Naive thymus-derived CD4-positive, alpha-beta T cell (primary cell): ENCODE results near the gene STPG3. TPM values are rescaled to one million over a fixed set of nuclear protein-coding genes. Genes with fewer than 3 reads are reported as not detected.

ENCODE experiments used
- polyA plus RNA-seq, 2 donors: library from polyadenylated mRNA; unstranded; fragments of 300-500 nt; fragmentation: Illumina TruSeq; gene quantifications; one replicate each; pipeline ENCODE4 v1.2.3, GENCODE V29; 2021
- total RNA-seq, 6 experiments: library from RNA in 5 of 6; stranded (reverse) in 5 of 6; gene quantifications; 1 replicate in 5 of 6; 2 replicates in 1 of 6; pipeline ENCODE4 v1.2.3 and lab custom pipeline; 2021 to 2026

Gene STPG3
- total and polyA plus RNA-seq, 7 experiments from 2014 or later = not detected

Other genes starting within 250 kb of the STPG3 start
- 100 to 1,000 TPM in 1 of 5 experiments, 10 to 100 TPM in 4; 18.4 to 112 (median 26.7) TPM for gene ABCA2, start 223.0 kb upstream of the STPG3 start, total RNA-seq
- gene ABCA2, start 223.0 kb upstream of the STPG3 start, polyA plus RNA-seq = 1 to 10 TPM; 1.8 to 2.5 TPM
- 1 to 10 TPM in 1 of 5 experiments, under 1 TPM in 3, not detected in 1; 0.27 to 4.6 (median 0.50) TPM for gene FUT7, start 219.2 kb upstream of the STPG3 start, total RNA-seq
- gene FUT7, start 219.2 kb upstream of the STPG3 start, polyA plus RNA-seq = under 1 TPM; 0.06 to 0.25 TPM
- gene NPDC1, start 205.1 kb upstream of the STPG3 start, total RNA-seq = 10 to 100 TPM in 2 of 5 experiments, 1 to 10 TPM in 3; 2.3 to 37.5 (median 7.4) TPM
- gene NPDC1, start 205.1 kb upstream of the STPG3 start, polyA plus RNA-seq = 1 to 10 TPM in 1 of 2 donors, under 1 TPM in 1; 0.36 to 1.2 TPM
- gene ENTPD2, start 197.2 kb upstream of the STPG3 start, total RNA-seq = not detected
- not detected for gene ENTPD2, start 197.2 kb upstream of the STPG3 start, polyA plus RNA-seq
- 10 to 100 TPM in 1 of 5 experiments, 1 to 10 TPM in 1, under 1 TPM in 3; 0.16 to 22.1 (median 0.74) TPM for gene SAPCD2, start 180.7 kb upstream of the STPG3 start, total RNA-seq
- gene SAPCD2, start 180.7 kb upstream of the STPG3 start, polyA plus RNA-seq = under 1 TPM in 1 of 2 donors, not detected in 1; 0.18 TPM
- gene UAP1L1, start 173.8 kb upstream of the STPG3 start, total RNA-seq = 10 to 100 TPM; 11.6 to 27.6 (median 15.2) TPM
- 1 to 10 TPM in 1 of 2 donors, under 1 TPM in 1; 0.71 to 1.4 TPM for gene UAP1L1, start 173.8 kb upstream of the STPG3 start, polyA plus RNA-seq
- 10 to 100 TPM; 57.3 to 74.2 (median 70.2) TPM for gene MAN1B1, start 164.3 kb upstream of the STPG3 start, total RNA-seq
- gene MAN1B1, start 164.3 kb upstream of the STPG3 start, polyA plus RNA-seq = 10 to 100 TPM; 36.0 to 51.2 TPM
- gene DPP7, start 136.6 kb upstream of the STPG3 start, total RNA-seq = 100 to 1,000 TPM; 235 to 328 (median 298) TPM
- gene DPP7, start 136.6 kb upstream of the STPG3 start, polyA plus RNA-seq = 100 to 1,000 TPM in 1 of 2 donors, 10 to 100 TPM in 1; 86.9 to 120 TPM
- gene GRIN1, start 112.1 kb upstream of the STPG3 start, total RNA-seq = not detected
- gene GRIN1, start 112.1 kb upstream of the STPG3 start, polyA plus RNA-seq = not detected
- gene LRRC26, start 81.2 kb upstream of the STPG3 start, total RNA-seq = under 1 TPM in 1 of 5 experiments, not detected in 4; 0.42 TPM
- not detected for gene LRRC26, start 81.2 kb upstream of the STPG3 start, polyA plus RNA-seq
- gene TMEM210, start 79.2 kb upstream of the STPG3 start, total RNA-seq = not detected
- not detected for gene TMEM210, start 79.2 kb upstream of the STPG3 start, polyA plus RNA-seq
- 100 to 1,000 TPM in 4 of 5 experiments, 10 to 100 TPM in 1; 77.3 to 147 (median 134) TPM for gene ANAPC2, start 62.7 kb upstream of the STPG3 start, total RNA-seq
- gene ANAPC2, start 62.7 kb upstream of the STPG3 start, polyA plus RNA-seq = 1 to 10 TPM; 7.4 to 7.8 TPM
- gene SSNA1, start 62.6 kb upstream of the STPG3 start, total RNA-seq = 10 to 100 TPM; 37.9 to 75.6 (median 46.8) TPM
- 100 to 1,000 TPM; 106 to 133 TPM for gene SSNA1, start 62.6 kb upstream of the STPG3 start, polyA plus RNA-seq
- gene TPRN, start 50.5 kb upstream of the STPG3 start, total RNA-seq = 10 to 100 TPM in 1 of 5 experiments, 1 to 10 TPM in 4; 7.1 to 13.5 (median 8.5) TPM
- gene TPRN, start 50.5 kb upstream of the STPG3 start, polyA plus RNA-seq = under 1 TPM; 0.35 to 0.54 TPM
- gene TMEM203, start 45.6 kb upstream of the STPG3 start, total RNA-seq = 10 to 100 TPM; 22.6 to 43.2 (median 34.7) TPM
- gene TMEM203, start 45.6 kb upstream of the STPG3 start, polyA plus RNA-seq = 100 to 1,000 TPM; 156 to 172 TPM
- gene NDOR1, start 45.6 kb upstream of the STPG3 start, total RNA-seq = 10 to 100 TPM; 32.2 to 42.0 (median 34.0) TPM
- gene NDOR1, start 45.6 kb upstream of the STPG3 start, polyA plus RNA-seq = 10 to 100 TPM in 1 of 2 donors, 1 to 10 TPM in 1; 4.5 to 10.3 TPM
- gene RNF208, start 29.0 kb upstream of the STPG3 start, total RNA-seq = 1 to 10 TPM in 4 of 5 experiments, under 1 TPM in 1; 0.85 to 4.3 (median 1.2) TPM
- gene RNF208, start 29.0 kb upstream of the STPG3 start, polyA plus RNA-seq = not detected
- gene CYSRT1, start 26.1 kb upstream of the STPG3 start, total RNA-seq = under 1 TPM in 3 of 5 experiments, not detected in 2; 0.45 to 0.63 (median 0.46) TPM
- gene CYSRT1, start 26.1 kb upstream of the STPG3 start, polyA plus RNA-seq = under 1 TPM in 1 of 2 donors, not detected in 1; 0.52 TPM
- gene RNF224, start 23.8 kb upstream of the STPG3 start, total RNA-seq = under 1 TPM in 1 of 5 experiments, not detected in 4; 0.12 TPM
- not detected for gene RNF224, start 23.8 kb upstream of the STPG3 start, polyA plus RNA-seq
- under 1 TPM in 2 of 5 experiments, not detected in 3; 0.16 TPM for gene SLC34A3, start 20.4 kb upstream of the STPG3 start, total RNA-seq
- gene SLC34A3, start 20.4 kb upstream of the STPG3 start, polyA plus RNA-seq = not detected
- gene TUBB4B, start 10.0 kb upstream of the STPG3 start, total RNA-seq = 100 to 1,000 TPM in 1 of 5 experiments, 10 to 100 TPM in 4; 44.2 to 260 (median 87.5) TPM
- gene TUBB4B, start 10.0 kb upstream of the STPG3 start, polyA plus RNA-seq = 10 to 100 TPM; 17.5 to 49.9 TPM
- 10 to 100 TPM; 33.4 to 64.2 (median 38.9) TPM for gene NELFB, start 4.0 kb downstream of the STPG3 start, total RNA-seq
- gene NELFB, start 4.0 kb downstream of the STPG3 start, polyA plus RNA-seq = 10 to 100 TPM; 22.9 to 36.5 TPM
- gene TOR4A, start 26.4 kb downstream of the STPG3 start, total RNA-seq = 10 to 100 TPM in 2 of 5 experiments, 1 to 10 TPM in 2, under 1 TPM in 1; 0.84 to 16.6 (median 2.3) TPM
- gene TOR4A, start 26.4 kb downstream of the STPG3 start, polyA plus RNA-seq = under 1 TPM in 1 of 2 donors, not detected in 1; 0.07 TPM
- 1 to 10 TPM in 3 of 5 experiments, under 1 TPM in 2; 0.70 to 2.7 (median 1.7) TPM for gene NRARP, start 51.0 kb downstream of the STPG3 start, total RNA-seq
- gene NRARP, start 51.0 kb downstream of the STPG3 start, polyA plus RNA-seq = not detected
- gene EXD3, start 171.9 kb downstream of the STPG3 start, total RNA-seq = 10 to 100 TPM; 11.7 to 27.2 (median 24.7) TPM
- 1 to 10 TPM; 3.5 to 7.6 TPM for gene EXD3, start 171.9 kb downstream of the STPG3 start, polyA plus RNA-seq
- 10 to 100 TPM in 2 of 5 experiments, 1 to 10 TPM in 2, under 1 TPM in 1; 0.94 to 11.1 (median 6.0) TPM for gene NOXA1, start 172.1 kb downstream of the STPG3 start, total RNA-seq
- 1 to 10 TPM in 1 of 2 donors, under 1 TPM in 1; 0.73 to 2.6 TPM for gene NOXA1, start 172.1 kb downstream of the STPG3 start, polyA plus RNA-seq
- gene ENTPD8, start 190.1 kb downstream of the STPG3 start, total RNA-seq = not detected
- gene ENTPD8, start 190.1 kb downstream of the STPG3 start, polyA plus RNA-seq = not detected
- 10 to 100 TPM; 22.9 to 92.0 (median 57.3) TPM for gene NSMF, start 208.0 kb downstream of the STPG3 start, total RNA-seq
- 10 to 100 TPM; 10.9 to 21.4 TPM for gene NSMF, start 208.0 kb downstream of the STPG3 start, polyA plus RNA-seq